Measurements from ENCODE around the gene KLC1.
"Not testable (repeated sequence)": the region's sequence is repeated elsewhere in the genome, so short reads cannot be mapped to it uniquely, and the experiment has no call there.

The KLC1 gene

GRCh38 chr14:103628684-103629502, at the start of gene KLC1:
KLC1 (plus strand) TSS chr14:103629211; CDS start chr14:103654565, 25,354 bp downstream.
- DNase-seq (ENCODE audit: low read depth): peak; percentile 70

- DNase-seq (ENCODE audit: low read depth): no peak
These were observed 47.8 kb upstream of the KLC1 start for GRCh38 chr14:103581206-103581605.

GRCh38 chr14:103581954-103582703, 46.9 kb upstream of the KLC1 start:
- DNase-seq (ENCODE audit: low read depth): no peak

- no peak for DNase-seq (ENCODE audit: low read depth)
These were observed 44.6 kb upstream of the KLC1 start for GRCh38 chr14:103584326-103584915.

- DNase-seq (ENCODE audit: low read depth): no peak
These were observed 35.4 kb upstream of the KLC1 start for GRCh38 chr14:103593577-103593976.

GRCh38 chr14:103594265-103594664, 34.7 kb upstream of the KLC1 start:
- no peak for DNase-seq (ENCODE audit: low read depth)

- DNase-seq (ENCODE audit: low read depth): no peak
These were observed 31.2 kb upstream of the KLC1 start for GRCh38 chr14:103597623-103598377.

GRCh38 chr14:103600503-103600902, 28.5 kb upstream of the KLC1 start:
- DNase-seq (ENCODE audit: low read depth): no peak

GRCh38 chr14:103604620-103605019, 24.4 kb upstream of the KLC1 start:
- DNase-seq (ENCODE audit: low read depth): no peak

- DNase-seq (ENCODE audit: low read depth): peak; percentile 13
These were observed 21.9 kb upstream of the KLC1 start for GRCh38 chr14:103606963-103607668.

- no peak for DNase-seq (ENCODE audit: low read depth)
These were observed 21.2 kb upstream of the KLC1 start for GRCh38 chr14:103607822-103608221.

GRCh38 chr14:103609081-103609480, 19.9 kb upstream of the KLC1 start:
- not testable (repeated sequence) for DNase-seq (ENCODE audit: low read depth)

GRCh38 chr14:103611215-103611614, 17.8 kb upstream of the KLC1 start:
- no peak for DNase-seq (ENCODE audit: low read depth)

- DNase-seq (ENCODE audit: low read depth): no peak
These were observed 15.5 kb upstream of the KLC1 start for GRCh38 chr14:103613517-103613916.

GRCh38 chr14:103616635-103617300, 12.2 kb upstream of the KLC1 start:
- no peak for DNase-seq (ENCODE audit: low read depth)

GRCh38 chr14:103619057-103619456, 10.0 kb upstream of the KLC1 start:
- no peak for DNase-seq (ENCODE audit: low read depth)

GRCh38 chr14:103621860-103622259, 7.2 kb upstream of the KLC1 start:
- no peak for DNase-seq (ENCODE audit: low read depth)

GRCh38 chr14:103623308-103623707, 5.7 kb upstream of the KLC1 start:
- no peak for DNase-seq (ENCODE audit: low read depth)

GRCh38 chr14:103623883-103624482, 5.0 kb upstream of the KLC1 start:
- no peak for DNase-seq (ENCODE audit: low read depth)

- DNase-seq (ENCODE audit: low read depth): no peak
These were observed 4.2 kb upstream of the KLC1 start for GRCh38 chr14:103624860-103625259.

All from stimulated activated CD8-positive, alpha-beta memory T cell treated with anti-CD3 and anti-CD28 coated beads, Interleukin-12 subunit alpha, Interleukin-12 subunit beta, amount 100 ng/mL, for 1 hour (primary cell).